ENCODE results near the gene NES.

DNA sequence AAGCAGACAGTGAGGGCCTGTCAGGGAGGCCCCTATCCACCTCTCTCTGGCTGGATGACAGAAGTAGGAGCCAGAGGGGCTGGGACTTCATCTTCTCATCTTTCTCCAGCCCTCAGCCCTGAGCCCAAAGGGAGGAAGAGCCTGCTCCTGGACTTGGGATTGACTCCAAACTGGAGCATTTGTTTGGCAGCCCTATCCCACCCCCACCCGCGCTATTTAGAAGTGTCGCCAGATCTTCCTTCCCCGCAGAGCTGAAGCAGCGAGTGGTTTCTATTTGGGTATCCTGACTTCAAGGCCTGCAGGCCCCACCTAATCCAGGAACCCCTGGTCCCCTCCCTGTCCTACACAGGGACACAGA is 9.6 kb downstream of the NES start:
- TF ChIP-seq, protein P1, sequence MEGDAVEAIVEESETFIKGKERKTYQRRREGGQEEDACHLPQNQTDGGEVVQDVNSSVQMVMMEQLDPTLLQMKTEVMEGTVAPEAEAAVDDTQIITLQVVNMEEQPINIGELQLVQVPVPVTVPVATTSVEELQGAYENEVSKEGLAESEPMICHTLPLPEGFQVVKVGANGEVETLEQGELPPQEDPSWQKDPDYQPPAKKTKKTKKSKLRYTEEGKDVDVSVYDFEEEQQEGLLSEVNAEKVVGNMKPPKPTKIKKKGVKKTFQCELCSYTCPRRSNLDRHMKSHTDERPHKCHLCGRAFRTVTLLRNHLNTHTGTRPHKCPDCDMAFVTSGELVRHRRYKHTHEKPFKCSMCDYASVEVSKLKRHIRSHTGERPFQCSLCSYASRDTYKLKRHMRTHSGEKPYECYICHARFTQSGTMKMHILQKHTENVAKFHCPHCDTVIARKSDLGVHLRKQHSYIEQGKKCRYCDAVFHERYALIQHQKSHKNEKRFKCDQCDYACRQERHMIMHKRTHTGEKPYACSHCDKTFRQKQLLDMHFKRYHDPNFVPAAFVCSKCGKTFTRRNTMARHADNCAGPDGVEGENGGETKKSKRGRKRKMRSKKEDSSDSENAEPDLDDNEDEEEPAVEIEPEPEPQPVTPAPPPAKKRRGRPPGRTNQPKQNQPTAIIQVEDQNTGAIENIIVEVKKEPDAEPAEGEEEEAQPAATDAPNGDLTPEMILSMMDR (IDR thresholded peaks at IDR 0.05; ENCODE audit: poor library complexity) = no peak
- no peak for TF ChIP-seq EZH2 (IDR thresholded peaks at IDR 0.05; ENCODE audit: borderline replicate concordance)
